Panc1 (cell line): ENCODE measurements around the gene GARIN5B. TPM values are rescaled to one million over a fixed set of nuclear protein-coding genes. Genes with fewer than 3 reads are reported as not detected.

ENCODE experiments used
- ATAC-seq: fragments of 200-7000 bp; cut with Tn5 transposase; 2 replicates; pipeline ENCODE4 v1.9.1; 2020; ENCODE audit warnings: mild to moderate bottlenecking, moderate library complexity
- BruUV-seq: library from RNA; stranded (reverse); fragments of 400-500 nt; replicated peaks from 2 replicates; lab custom pipeline; 2021; lab: Mats Ljungman, UMichigan
- CTCF ChIA-PET: fragments of 300-600 bp; sonication (Branson Sonifier 250); formaldehyde crosslinking; loops from one replicate; lab custom pipeline; 2022; ENCODE audit warnings: antibody characterized with exemption; lab: Charles Lee
- POLR2A ChIA-PET: fragments of 300-600 bp; sonication (Branson Sonifier 250); formaldehyde crosslinking; loops from one replicate; lab custom pipeline; 2022; ENCODE audit warnings: antibody characterized with exemption; lab: Charles Lee
- DNase-seq: peaks from one replicate; pipeline ENCODE4 v3.0.0-alpha.2; 2010; ENCODE audit warnings: low read depth, low spot score
- H3K27ac ChIP-seq: 2 replicates; pipeline ENCODE4 v1.5.1; 2011; ENCODE audit warnings: mild to moderate bottlenecking, low read length, inconsistent platforms
- H3K27me3 ChIP-seq: fragments of 200-500 bp; sonication (Bioruptor generic); 2 replicates; pipeline ENCODE4 v1.6.0; 2014; ENCODE audit warnings: low read length, inconsistent platforms; ENCODE audit not compliant: control insufficient read depth, insufficient read depth
- H3K36me3 ChIP-seq: fragments of 200-500 bp; sonication (Bioruptor generic); 2 replicates; pipeline ENCODE4 v1.5.1; 2014; ENCODE audit warnings: inconsistent platforms, mild to moderate bottlenecking, low read length, moderate library complexity; ENCODE audit not compliant: control insufficient read depth, insufficient read depth
- H3K4me1 ChIP-seq: 2 replicates; pipeline ENCODE4 v1.5.1; 2011; ENCODE audit warnings: inconsistent platforms, mild to moderate bottlenecking, low read length, moderate library complexity; ENCODE audit not compliant: control insufficient read depth, insufficient read depth
- H3K4me3 ChIP-seq, 2 experiments: 2 replicates each; pipeline ENCODE4 v1.5.1; 2011 to 2012; ENCODE audit warnings: low read depth in 2 of 2, low read length in 2 of 2, mild to moderate bottlenecking in 2 of 2, inconsistent platforms in 1 of 2, moderate library complexity in 1 of 2
- H3K9me3 ChIP-seq: fragments of 200-500 bp; sonication (Bioruptor generic); 2 replicates; pipeline ENCODE4 v1.5.1; 2014; ENCODE audit warnings: low read depth, mild to moderate bottlenecking, inconsistent platforms, low read length, moderate library complexity; ENCODE audit not compliant: control insufficient read depth, insufficient read depth
- CTCF ChIP-seq: fragments of 450-650 bp; IDR thresholded peaks from 2 replicates; pipeline ENCODE4 v1.5.1; 2017; ENCODE audit warnings: mild to moderate bottlenecking
- POLR2AphosphoS5 ChIP-seq: IDR thresholded peaks from 2 replicates; pipeline ENCODE4 v1.6.1; 2012; ENCODE audit warnings: mild to moderate bottlenecking, low read depth, low read length, moderate library complexity
- REST ChIP-seq, 2 experiments: IDR thresholded peaks; 2 replicates each; pipeline ENCODE4 v1.6.1; 2011 to 2012; ENCODE audit warnings: low read depth in 2 of 2, control low read depth in 1 of 2, low read length in 1 of 2, mild to moderate bottlenecking in 1 of 2, moderate library complexity in 1 of 2; ENCODE audit not compliant: insufficient read depth in 1 of 2
- SIN3A ChIP-seq: IDR thresholded peaks from 2 replicates; pipeline ENCODE4 v1.6.1; 2012; ENCODE audit warnings: low read depth, mild to moderate bottlenecking, low read length, moderate library complexity, borderline replicate concordance; ENCODE audit not compliant: insufficient read depth
- TCF7L2 ChIP-seq: IDR thresholded peaks from 2 replicates; pipeline ENCODE4 v1.6.1; 2011; ENCODE audit warnings: mild to moderate bottlenecking, low read depth, low read length, inconsistent platforms
- in situ Hi-C: cut with HindIII; loops from 2 replicates; pipeline ENCODE4 v1.10.0; 2016; ENCODE audit warnings: low sequenced_read_pairs, low pct_unique_long_range_greater_than_20kb
- intact Hi-C: fragments of 100-400 bp; cut with micrococcal nuclease; formaldehyde crosslinking; loops from one replicate; pipeline ENCODE4 v1.10.0; 2022; ENCODE audit not compliant: unreplicated experiment
- total RNA-seq: library from RNA; stranded (reverse); gene quantifications from one replicate; pipeline ENCODE4 v1.2.1, GENCODE V29; 2021; ENCODE audit not compliant: unreplicated experiment

The GARIN5B gene
- total RNA-seq, 1 experiment from 2014 or later = not detected

GRCh38 chr19:55355213-55355821 is 7.7 kb downstream of the GARIN5B start:
- Histone ChIP-seq H3K27me3 (no peaks in the 10 kb centered on the region), H3K4me1 (peaks cover 12% of the 10 kb centered on the region), H3K9me3 (no peaks in the 10 kb centered on the region), H3K36me3 (no peaks in the 10 kb centered on the region), H3K27ac (no peak overlapping the region), H3K4me3 (no peak overlapping the region)
- intact Hi-C loops = no loop called here
- in situ Hi-C loops = no loop called here
- POLR2A ChIA-PET = no interaction called here
- BruUV-seq = no TSS peak
- TF ChIP-seq POLR2AphosphoS5 (no peak), TCF7L2 (no peak), SIN3A (no peak), CTCF (no peak)
- CTCF ChIA-PET = no interaction called here
- ATAC-seq (peak; percentile 21), DNase-seq (no peak)

- POLR2A ChIA-PET = interaction anchor here (0.6 kb wide), 1 partner anchor 14 kb away, joined by 3 read pairs; no protein-coding TSS in a partner anchor
- Histone ChIP-seq H3K9me3 (no peaks in the 10 kb centered on the region), H3K36me3 (no peaks in the 10 kb centered on the region), H3K27me3 (no peaks in the 10 kb centered on the region), H3K27ac (peak within 1 kb of the TSS; percentile 57), H3K4me3 (peak within 1 kb of the TSS; percentile 55 to 62), H3K4me1 (peaks cover 12% of the 10 kb centered on the region)
- CTCF ChIA-PET = no interaction called here
- DNase-seq (no peak), ATAC-seq (no peak)
- TF ChIP-seq TCF7L2 (no peak), SIN3A (no peak), REST (IDR thresholded peaks at IDR 0.05; ENCODE audit: insufficient read depth in 1 of 2, low read depth in 2 of 2, low read length in 1 of 2) (no peak), POLR2AphosphoS5 (no peak), CTCF (no peak)
- no TSS peak for BruUV-seq
- in situ Hi-C loops = no loop called here
- intact Hi-C loops = no loop called here
Observed at GRCh38 chr19:55354698-55355212, 8.3 kb downstream of the GARIN5B start, which contains the start of gene COX6B2. COX6B2 (minus strand) TSS chr19:55354719; CDS start chr19:55354521, 198 bp downstream.
